Measurements from ENCODE around the gene CACNA2D2. TPM values are rescaled to one million over a fixed set of nuclear protein-coding genes. Genes with fewer than 3 reads are reported as not detected.

Gene CACNA2D2
- total and polyA plus RNA-seq, 4 donors: 0.10 to 0.19 (median 0.15) TPM

- no peaks in the 10 kb centered on the region for H3K4me1 ChIP-seq (ENCODE audit: control insufficient read depth in 4 of 4, insufficient read depth in 4 of 4, low read length in 3 of 4)
- H3K9ac ChIP-seq (ENCODE audit: low read depth in 1 of 2, low read length in 2 of 2): no peak overlapping the region
- TF ChIP-seq GABPA (IDR thresholded peaks at IDR 0.05 in 1 of 2, conservative IDR thresholded peaks at IDR 0.05 in 1 of 2) (no peak), RXRA (IDR thresholded peaks at IDR 0.05) (no peak), NR2F2 (IDR thresholded peaks at IDR 0.05) (no peak), REST (IDR thresholded peaks at IDR 0.05) (no peak), ATF3 (IDR thresholded peaks at IDR 0.05) (no peak), HNF4A (conservative IDR thresholded peaks at IDR 0.05) (no peak)
- H3K27ac ChIP-seq (ENCODE audit: low read depth in 1 of 2, low read length in 2 of 2): no peak overlapping the region
- 70% methylated on average over 4 of the region's 4 CpGs for WGBS
- H3K4me3 ChIP-seq (ENCODE audit: low read depth in 1 of 3, low read length in 3 of 3): no peak overlapping the region
- DNase-seq (ENCODE audit: low spot score): no peak
- no peaks in the 10 kb centered on the region for H3K36me3 ChIP-seq (ENCODE audit: control insufficient read depth in 4 of 4, insufficient read depth in 3 of 4, low read depth in 1 of 4, low read length in 3 of 4)
- H3K9me3 ChIP-seq (ENCODE audit: control insufficient read depth in 4 of 4, low read length in 3 of 4): no peaks in the 10 kb centered on the region
- peaks cover 0 to 2% (median 0%) of the 10 kb centered on the region in 4 donors for H3K27me3 ChIP-seq (ENCODE audit: control insufficient read depth in 4 of 4, insufficient read depth in 4 of 4, low read length in 3 of 4)
These were observed 34.1 kb upstream of the CACNA2D2 start for GRCh38 chr3:50537421-50538129.

- DNase-seq (ENCODE audit: low spot score): no peak
- H3K27ac ChIP-seq (ENCODE audit: low read depth in 1 of 2, low read length in 2 of 2): no peak overlapping the region
- H3K36me3 ChIP-seq (ENCODE audit: control insufficient read depth in 4 of 4, insufficient read depth in 3 of 4, low read depth in 1 of 4, low read length in 3 of 4): no peaks in the 10 kb centered on the region
- H3K4me3 ChIP-seq (ENCODE audit: low read depth in 1 of 3, low read length in 3 of 3): no peak overlapping the region
- 77% methylated on average over 5 of the region's 5 CpGs for WGBS
- no peaks in the 10 kb centered on the region for H3K4me1 ChIP-seq (ENCODE audit: control insufficient read depth in 4 of 4, insufficient read depth in 4 of 4, low read length in 3 of 4)
- peaks cover 0 to 2% (median 0%) of the 10 kb centered on the region in 4 donors for H3K27me3 ChIP-seq (ENCODE audit: control insufficient read depth in 4 of 4, insufficient read depth in 4 of 4, low read length in 3 of 4)
- H3K9me3 ChIP-seq (ENCODE audit: control insufficient read depth in 4 of 4, low read length in 3 of 4): no peaks in the 10 kb centered on the region
- H3K9ac ChIP-seq (ENCODE audit: low read depth in 1 of 2, low read length in 2 of 2): no peak overlapping the region
- TF ChIP-seq JUND (IDR thresholded peaks at IDR 0.05): no peak
- TF ChIP-seq HNF4G (IDR thresholded peaks at IDR 0.05): no peak
- no peak for TF ChIP-seq MAX (IDR thresholded peaks at IDR 0.05)
- TF ChIP-seq FOXA1 (IDR thresholded peaks at IDR 0.05): no peak
- no peak for TF ChIP-seq ATF3 (IDR thresholded peaks at IDR 0.05)
- no peak for TF ChIP-seq YY1 (IDR thresholded peaks at IDR 0.05)
- TF ChIP-seq TAF1 (conservative IDR thresholded peaks at IDR 0.05): no peak
- no peak for TF ChIP-seq HNF4A (conservative IDR thresholded peaks at IDR 0.05)
- TF ChIP-seq GABPA (IDR thresholded peaks at IDR 0.05 in 1 of 2, conservative IDR thresholded peaks at IDR 0.05 in 1 of 2): no peak
- no peak for TF ChIP-seq RXRA (IDR thresholded peaks at IDR 0.05)
- TF ChIP-seq EGR1 (IDR thresholded peaks at IDR 0.05; ENCODE audit: low read depth in 2 of 2): no peak
- no peak for TF ChIP-seq CTCF (IDR thresholded peaks at IDR 0.05; ENCODE audit: low read depth, low read length, missing input control)
- TF ChIP-seq RAD21 (IDR thresholded peaks at IDR 0.05): no peak
- no peak for TF ChIP-seq SP1 (IDR thresholded peaks at IDR 0.05)
- TF ChIP-seq NR2F2 (IDR thresholded peaks at IDR 0.05): no peak
- no peak for TF ChIP-seq FOXA2 (IDR thresholded peaks at IDR 0.05)
- TF ChIP-seq REST (IDR thresholded peaks at IDR 0.05): no peak
These were observed 33.2 kb upstream of the CACNA2D2 start for GRCh38 chr3:50536471-50537180.

All from liver (tissue), 9 donors.